ENCODE data around the gene AGPAT3.

The AGPAT3 gene

DNA sequence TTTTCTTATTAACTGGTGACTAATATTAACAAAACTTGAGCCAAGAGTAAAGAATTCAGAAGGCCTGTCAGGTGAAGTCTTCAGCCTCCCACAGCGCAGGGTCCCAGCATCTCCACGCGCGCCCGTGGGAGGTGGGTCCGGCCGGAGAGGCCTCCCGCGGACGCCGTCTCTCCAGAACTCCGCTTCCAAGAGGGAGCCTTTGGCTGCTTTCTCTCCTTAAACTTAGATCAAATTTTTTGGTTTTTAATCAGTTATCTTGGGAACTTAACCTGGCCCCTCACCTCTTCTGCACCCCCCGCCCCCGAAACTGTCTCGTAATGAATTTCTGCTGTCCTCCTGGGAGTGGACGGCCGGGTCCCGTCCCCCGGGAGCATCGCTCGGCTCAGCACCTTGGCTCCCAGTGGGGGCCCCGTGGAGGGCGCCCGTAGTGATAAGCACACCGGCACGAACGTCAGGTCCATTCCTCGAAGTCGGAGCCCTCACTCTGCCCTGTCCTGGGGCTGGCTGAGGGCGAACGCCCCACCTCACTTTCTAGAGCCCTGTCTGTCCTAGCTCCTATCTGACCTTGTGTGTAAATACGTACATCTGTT lies 117.6 kb downstream of the AGPAT3 start:
- no peak for DNase-seq

GRCh38 chr21:43983390-43983789 lies 118.4 kb downstream of the AGPAT3 start:
- no peak for DNase-seq

DNA sequence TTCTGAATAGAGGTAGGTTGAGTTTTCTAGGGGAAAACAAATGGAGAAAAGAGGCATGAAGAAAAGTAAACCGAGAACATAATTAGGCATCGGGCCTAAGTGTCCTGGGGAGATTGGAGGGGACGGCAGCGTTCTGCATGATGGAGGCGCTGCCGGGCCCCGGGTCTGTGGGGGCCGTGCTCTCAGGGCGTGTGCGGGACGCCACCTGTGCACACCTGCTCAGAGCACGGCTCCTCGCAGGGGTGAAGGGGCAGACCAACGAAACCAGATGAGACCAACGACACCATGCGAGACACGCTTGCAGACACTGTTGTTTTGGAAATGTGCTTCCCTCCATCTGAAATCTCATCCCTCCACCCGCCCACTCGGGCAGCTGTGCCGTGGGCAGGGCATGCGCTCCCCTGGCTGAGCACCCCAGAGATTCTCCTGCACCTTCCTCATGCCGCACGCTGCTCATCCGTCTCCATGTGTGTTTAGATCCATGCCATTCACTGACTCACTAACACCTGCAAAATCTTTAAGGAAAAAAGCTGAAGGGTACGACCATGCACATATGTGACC lies 118.9 kb downstream of the AGPAT3 start:
- DNase-seq, result no peak

GRCh38 chr21:43984905-43985689 lies 120.1 kb downstream of the AGPAT3 start:
- DNase-seq, result no peak

DNA sequence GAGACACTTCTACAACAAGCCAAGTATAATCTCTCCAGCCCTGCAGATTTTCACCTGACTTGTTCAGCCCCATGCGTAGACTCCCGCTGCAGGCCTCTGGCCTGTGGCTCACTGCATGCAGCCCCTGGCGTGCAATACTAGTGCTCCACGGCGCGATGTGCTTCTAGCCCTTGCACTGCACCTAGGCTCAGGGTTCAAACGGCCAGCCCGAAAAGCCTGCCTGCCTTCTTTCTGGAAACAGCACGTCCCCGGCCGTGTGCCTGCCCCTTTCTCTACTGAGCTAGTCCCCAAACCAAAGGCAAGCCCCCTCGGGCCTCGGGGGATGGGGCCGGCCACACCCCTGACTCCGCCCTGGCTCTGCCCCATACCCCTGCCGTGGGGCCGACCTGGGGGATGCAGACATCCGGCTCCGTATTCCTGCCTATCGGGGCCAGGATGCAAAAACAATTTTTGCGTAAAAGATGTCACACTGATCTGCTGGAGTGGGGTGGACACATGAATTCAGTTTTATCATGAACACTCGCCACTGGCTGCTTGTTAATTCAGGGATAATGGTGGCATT lies 120.7 kb downstream of the AGPAT3 start:
- DNase-seq, result no peak

DNA sequence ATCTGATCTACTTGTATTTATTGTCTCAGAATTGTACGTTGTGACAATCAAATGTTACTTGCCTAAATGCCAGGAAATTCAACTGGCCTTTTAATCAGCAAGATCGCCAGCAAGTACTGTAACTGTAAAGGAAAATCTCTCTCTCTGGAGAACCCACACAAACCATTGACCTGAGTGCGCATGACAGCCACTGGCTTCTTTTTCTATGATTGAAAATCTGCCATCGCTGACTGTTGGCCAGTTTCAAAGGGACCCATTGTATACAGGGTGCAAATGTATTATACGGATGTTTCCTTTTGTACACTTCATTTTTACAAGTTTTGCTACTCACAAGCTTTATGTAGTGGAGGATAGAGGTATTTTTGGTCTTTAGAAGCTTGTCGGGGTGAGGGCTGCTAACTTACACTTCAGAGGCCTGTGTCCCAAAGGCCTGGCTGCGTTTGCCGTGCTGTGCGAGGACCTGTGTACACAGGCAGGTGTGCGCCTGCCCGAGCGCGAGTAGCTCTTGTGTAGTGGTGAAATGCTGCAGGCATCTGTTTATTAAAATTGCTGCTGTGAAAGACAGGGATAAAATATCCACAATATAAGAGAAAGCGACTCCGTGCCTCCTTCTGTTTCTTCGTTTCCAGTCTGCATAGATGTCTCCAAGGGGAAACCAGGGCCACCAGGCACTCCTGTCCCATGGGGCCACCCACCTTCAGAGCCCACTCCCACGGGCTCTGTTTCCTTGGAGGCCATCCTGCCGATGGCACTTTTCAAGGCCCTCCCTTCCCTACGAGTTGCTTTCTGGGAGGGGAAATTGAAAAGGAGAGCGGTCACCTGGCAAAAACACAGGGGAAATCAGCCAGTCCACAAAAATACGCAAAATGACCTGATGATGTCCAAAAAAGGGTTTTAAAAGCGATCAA lies 121.8 kb downstream of the AGPAT3 start:
- DNase-seq, result no peak

GRCh38 chr21:43987509-43987908 lies 122.5 kb downstream of the AGPAT3 start:
- no peak for DNase-seq

DNA sequence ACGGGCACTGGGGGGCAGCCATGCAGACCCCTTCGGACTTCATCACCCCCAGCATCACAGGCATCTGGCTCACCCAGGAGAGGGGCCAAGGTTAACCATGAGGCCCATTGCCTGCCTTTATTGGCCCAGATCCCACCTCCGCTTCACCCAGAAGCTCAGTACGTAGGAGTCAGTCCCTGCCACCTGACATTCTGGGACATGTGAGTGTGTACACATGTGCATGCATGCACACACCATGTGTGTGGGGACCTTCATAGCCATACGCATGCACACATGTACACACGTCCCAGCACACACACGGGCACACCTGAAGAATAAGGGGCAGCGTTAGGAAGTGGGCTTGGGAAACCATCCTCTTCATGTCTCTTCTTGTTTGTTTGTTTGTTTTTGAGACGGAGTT lies 123.0 kb downstream of the AGPAT3 start:
- DNase-seq, result no peak

GRCh38 chr21:43988506-43989230 lies 123.6 kb downstream of the AGPAT3 start:
- DNase-seq, result no peak

- DNase-seq, result no peak
These were observed 124.4 kb downstream of the AGPAT3 start for GRCh38 chr21:43989401-43989800.

GRCh38 chr21:43991447-43991991 lies 126.5 kb downstream of the AGPAT3 start:
- DNase-seq, result no peak

DNA sequence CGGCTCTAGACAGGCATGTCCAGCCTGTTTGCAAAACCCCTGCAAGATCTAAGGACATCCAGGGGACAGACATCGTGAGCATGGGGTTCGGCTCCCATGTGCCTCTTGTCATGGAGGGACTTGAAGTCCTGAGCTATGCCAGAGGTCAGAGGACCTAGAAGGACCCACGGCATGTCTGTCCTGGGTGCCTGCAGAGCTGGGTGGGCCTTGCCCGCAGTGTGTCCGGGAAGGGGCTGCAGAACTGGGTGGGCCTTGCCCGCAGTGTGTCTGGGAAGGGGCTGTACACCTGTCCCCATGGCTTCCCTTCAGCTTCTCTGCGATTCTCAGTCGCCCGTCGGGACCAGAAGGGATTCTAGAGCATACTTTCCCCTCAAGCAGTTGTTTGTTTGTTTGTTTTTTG lies 127.1 kb downstream of the AGPAT3 start:
- DNase-seq, result no peak

DNA sequence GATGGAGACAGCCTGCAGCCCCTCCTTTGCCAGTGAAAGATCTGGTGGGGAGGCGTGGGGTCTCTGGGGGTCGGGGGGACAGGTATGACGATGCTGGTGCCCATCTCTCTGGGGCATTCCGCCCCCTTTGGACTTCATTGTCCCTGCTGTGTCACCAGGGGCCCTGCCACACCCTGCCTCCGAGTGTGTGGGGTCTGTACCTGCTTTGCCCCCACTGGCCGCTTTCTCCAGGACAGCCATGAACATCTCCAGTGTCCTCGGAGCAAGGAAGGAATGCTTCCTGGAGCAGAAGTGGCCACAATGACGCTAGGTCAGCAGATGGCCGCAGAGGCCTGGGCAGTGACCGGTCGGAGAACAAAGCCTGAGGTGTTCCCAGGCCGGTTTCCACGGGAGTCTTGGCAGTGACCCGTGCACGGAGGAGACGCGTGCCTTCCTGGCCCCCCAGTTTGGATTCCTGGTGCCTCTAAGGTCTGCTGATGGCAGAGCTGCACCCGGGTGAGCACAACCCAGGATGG lies 128.5 kb downstream of the AGPAT3 start:
- DNase-seq, result no peak

DNA sequence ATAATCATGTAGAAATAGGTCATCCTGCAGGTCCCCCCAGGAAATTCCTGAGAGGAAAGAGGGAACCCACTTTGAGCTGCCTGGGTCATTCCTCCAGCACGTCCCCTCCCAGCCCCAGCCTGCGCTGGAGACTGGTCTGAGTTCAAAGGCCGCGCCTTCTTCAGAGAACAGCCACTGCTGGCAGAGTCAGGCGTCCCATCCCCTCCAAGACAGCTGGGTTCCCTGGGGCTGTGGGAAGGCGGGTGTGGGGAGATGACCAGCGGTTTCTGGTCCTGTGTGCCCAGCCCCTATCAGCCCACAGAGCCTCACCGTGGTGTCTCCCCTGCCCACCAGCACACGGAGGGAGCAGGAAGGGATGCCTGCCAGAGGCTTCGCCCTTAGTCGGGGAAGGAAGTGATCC lies 129.1 kb downstream of the AGPAT3 start:
- DNase-seq, result no peak

DNA sequence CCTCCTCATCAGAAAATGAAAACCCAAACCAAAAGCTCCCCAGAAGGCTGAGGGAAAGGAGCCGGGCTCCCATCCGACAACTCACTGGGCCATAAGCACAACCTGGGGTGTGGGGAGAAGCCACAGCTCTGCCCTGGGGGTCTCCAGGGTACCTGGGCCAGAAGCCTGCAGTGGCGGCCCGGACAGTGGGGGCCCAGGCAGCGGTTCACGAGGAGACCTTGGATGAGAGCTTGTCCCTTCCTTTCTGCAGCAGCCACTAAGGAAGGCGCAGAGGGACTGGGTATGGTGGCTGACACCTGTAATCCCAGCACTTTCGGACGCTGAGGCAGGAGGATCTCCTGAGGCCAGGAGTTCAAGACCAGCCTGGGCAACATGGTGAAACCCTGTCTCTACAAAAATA lies 129.6 kb downstream of the AGPAT3 start:
- no peak for DNase-seq

GRCh38 chr21:43995521-43996105 lies 130.6 kb downstream of the AGPAT3 start:
- no peak for DNase-seq

GRCh38 chr21:43997766-43998742 lies 133.0 kb downstream of the AGPAT3 start:
- no peak for DNase-seq

GRCh38 chr21:44000360-44000759 lies 135.3 kb downstream of the AGPAT3 start:
- no peak for DNase-seq

GRCh38 chr21:44002511-44002910 lies 137.5 kb downstream of the AGPAT3 start:
- no peak for DNase-seq

All from NCI-H524 (cell line).